GM12892 (cell line): ENCODE measurements around the gene PARD3.

Experiments
- POLR2AphosphoS5 ChIP-seq: IDR thresholded peaks from 2 replicates; pipeline ENCODE4 v1.6.1; 2011; ENCODE audit warnings: low read depth, low read length, control low read depth
- TAF1 ChIP-seq: IDR thresholded peaks from 2 replicates; pipeline ENCODE4 v1.6.1; 2011; ENCODE audit warnings: low read depth, mild to moderate bottlenecking, control low read depth, low read length, borderline replicate concordance

- TF ChIP-seq POLR2AphosphoS5 (no peak), TAF1 (no peak)
Measured at GRCh38 chr10:34184397-34184796, 630.7 kb downstream of the PARD3 start.
